IMR-90 (cell line): ENCODE results near the gene CLPX. TPM values are rescaled to one million over a fixed set of nuclear protein-coding genes. Genes with fewer than 3 reads are reported as not detected.

Experiments
- ATAC-seq: fragments of 200-7000 bp; cut with Tn5 transposase; 2 replicates; pipeline ENCODE4 v1.9.1; 2020; ENCODE audit warnings: low read depth, mild to moderate bottlenecking, moderate library complexity
- BruUV-seq: library from RNA; stranded (reverse); fragments of 400-500 nt; replicated peaks from 2 replicates; lab custom pipeline; 2021; lab: Mats Ljungman, UMichigan
- CTCF ChIA-PET: fragments of 300-600 bp; formaldehyde crosslinking; extraction: SDS; loops from one replicate; lab custom pipeline; 2021; ENCODE audit warnings: antibody characterized with exemption; lab: Yijun Ruan, JAX
- POLR2A ChIA-PET: fragments of 300-600 bp; sonication (Branson Sonifier 250); formaldehyde crosslinking; loops from one replicate; lab custom pipeline; 2022; ENCODE audit warnings: antibody characterized with exemption; ENCODE audit not compliant: unreplicated experiment; lab: Charles Lee
- DNase-seq: peaks from one replicate; pipeline ENCODE4 v3.0.0; 2013
- H2AFZ ChIP-seq: replicated peaks from 2 replicates; pipeline ENCODE3; 2013; ENCODE audit warnings: low read length, mild to moderate bottlenecking; ENCODE audit not compliant: poor library complexity
- H2AK5ac ChIP-seq: 2 replicates; pipeline ENCODE4 v1.6.1; 2013; ENCODE audit warnings: low read depth, low read length, inconsistent platforms
- H2AK9ac ChIP-seq: replicated peaks from 2 replicates; pipeline ENCODE3; 2013; ENCODE audit warnings: mild to moderate bottlenecking, low read depth, low read length, moderate library complexity; ENCODE audit not compliant: poor library complexity
- H2BK120ac ChIP-seq: 2 replicates; pipeline ENCODE4 v1.6.1; 2013; ENCODE audit warnings: low read depth, low read length, inconsistent platforms
- H2BK15ac ChIP-seq: 3 replicates; pipeline ENCODE4 v1.6.1; 2013; ENCODE audit warnings: low read depth, low read length, inconsistent platforms
- H2BK20ac ChIP-seq: 2 replicates; pipeline ENCODE4 v1.6.1; 2013; ENCODE audit warnings: low read depth, mild to moderate bottlenecking, inconsistent platforms, low read length, moderate library complexity
- H2BK5ac ChIP-seq: 2 replicates; pipeline ENCODE4 v1.6.1; 2013; ENCODE audit warnings: mild to moderate bottlenecking, low read depth, low read length, inconsistent platforms; ENCODE audit not compliant: poor library complexity, severe bottlenecking
- H3K14ac ChIP-seq: replicated peaks from 2 replicates; pipeline ENCODE4 v1.6.1; 2013; ENCODE audit warnings: low read depth, low read length, inconsistent platforms
- H3K18ac ChIP-seq: 2 replicates; pipeline ENCODE4 v1.6.1; 2013; ENCODE audit warnings: low read depth, low read length, control low read depth
- H3K23ac ChIP-seq: 2 replicates; pipeline ENCODE4 v1.6.1; 2013; ENCODE audit warnings: low read depth, low read length, inconsistent platforms
- H3K27ac ChIP-seq: 2 replicates; pipeline ENCODE4 v1.5.1; 2013; ENCODE audit warnings: mild to moderate bottlenecking, control low read depth, low read length; ENCODE audit not compliant: insufficient read depth
- H3K27me3 ChIP-seq: 2 replicates; pipeline ENCODE4 v1.6.1; 2013; ENCODE audit warnings: low read length; ENCODE audit not compliant: control insufficient read depth, insufficient read depth
- H3K36me3 ChIP-seq: 2 replicates; pipeline ENCODE4 v1.6.1; 2013; ENCODE audit warnings: low read length, mixed read lengths; ENCODE audit not compliant: control insufficient read depth, insufficient read depth
- H3K4ac ChIP-seq: 2 replicates; pipeline ENCODE4 v1.6.1; 2013; ENCODE audit warnings: low read depth, low read length, inconsistent platforms
- H3K4me1 ChIP-seq: 2 replicates; pipeline ENCODE4 v1.6.1; 2013; ENCODE audit warnings: low read length, mixed read lengths; ENCODE audit not compliant: control insufficient read depth, insufficient read depth
- H3K4me2 ChIP-seq: 2 replicates; pipeline ENCODE4 v1.6.1; 2013; ENCODE audit warnings: low read depth, mild to moderate bottlenecking, control low read depth, low read length, moderate library complexity
- H3K4me3 ChIP-seq: 2 replicates; pipeline ENCODE4 v1.5.1; 2013; ENCODE audit warnings: low read depth, mild to moderate bottlenecking, control low read depth, low read length, moderate library complexity; ENCODE audit not compliant: insufficient read depth
- H3K56ac ChIP-seq: 2 replicates; pipeline ENCODE4 v1.6.1; 2013; ENCODE audit warnings: low read length, inconsistent platforms; ENCODE audit not compliant: insufficient read depth; ENCODE audit errors: extremely low read depth
- H3K79me1 ChIP-seq, 2 experiments: 2 replicates each; pipeline ENCODE4 v1.6.1; 2013; ENCODE audit warnings: low read length in 2 of 2, inconsistent platforms in 1 of 2, low read depth in 1 of 2
- H3K9ac ChIP-seq: 2 replicates; pipeline ENCODE4 v1.6.1; 2013; ENCODE audit warnings: low read depth, low read length, control low read depth
- H3K9me1 ChIP-seq: 2 replicates; pipeline ENCODE4 v1.6.1; 2013; ENCODE audit warnings: low read length, inconsistent platforms; ENCODE audit not compliant: insufficient read depth
- H3K9me3 ChIP-seq: 2 replicates; pipeline ENCODE4 v1.6.1; 2013; ENCODE audit warnings: low read length; ENCODE audit not compliant: control insufficient read depth, insufficient read depth
- H4K20me1 ChIP-seq: 2 replicates; pipeline ENCODE4 v1.6.1; 2013; ENCODE audit warnings: low read length, inconsistent platforms; ENCODE audit not compliant: insufficient read depth
- H4K5ac ChIP-seq: 2 replicates; pipeline ENCODE4 v1.6.1; 2013; ENCODE audit warnings: mild to moderate bottlenecking, low read depth, low read length, control low read depth
- H4K8ac ChIP-seq, 2 experiments: 2 replicates each; pipeline ENCODE4 v1.6.1; 2013; ENCODE audit warnings: low read depth in 2 of 2, low read length in 2 of 2, control low read depth in 1 of 2, inconsistent platforms in 1 of 2
- H4K91ac ChIP-seq: 2 replicates; pipeline ENCODE4 v1.6.1; 2013; ENCODE audit warnings: low read depth, low read length, inconsistent platforms; ENCODE audit not compliant: insufficient read depth
- NFE2L2 ChIP-seq: fragments of 150-350 bp; IDR thresholded peaks from 2 replicates; pipeline ENCODE4 v1.6.1; 2016; ENCODE audit warnings: low read depth, mild to moderate bottlenecking, low read length
- whole genome bisulfite sequencing, 2 experiments: methylation state at CpG; one replicate each; pipeline versions ENCODE4 v1.1.5 to v1.1.7; 2013; ENCODE audit warnings: missing lambda C conversion rate in 2 of 2; ENCODE audit not compliant: insufficient read length in 1 of 2; ENCODE audit errors: extremely low coverage in 2 of 2; 5-methylcytosine and 5-hydroxymethylcytosine counted together
- dilution Hi-C: fragments of 300-500 bp; cut with HindIII; formaldehyde crosslinking; loops from one replicate; pipeline ENCODE4 v1.14.3; 2018; ENCODE audit warnings: low sequenced_read_pairs; ENCODE audit not compliant: unreplicated experiment
- in situ Hi-C: fragments of 300-500 bp; cut with MboI; formaldehyde crosslinking; loops from 3 replicates; pipeline ENCODE4 v1.14.3; 2019; ENCODE audit warnings: low sequenced_read_pairs, inconsistent platforms, mixed read lengths
- intact Hi-C: fragments of 100-400 bp; cut with micrococcal nuclease; formaldehyde crosslinking; loops from 2 replicates; pipeline ENCODE4 v1.10.0; 2022
- polyA plus RNA-seq, 3 experiments: library from polyadenylated mRNA; depleted of rRNA; stranded (reverse); fragments of >200 nt; gene quantifications; 2 replicates each; pipeline ENCODE4 v1.2.3, GENCODE V29; 2012; ENCODE audit warnings: low replicate concordance in 1 of 3
- total RNA-seq: library from RNA; depleted of rRNA; stranded (reverse); fragments of >200 nt; gene quantifications from 2 replicates; pipeline ENCODE4 v1.2.3, GENCODE V29; 2012
- TF ChIP-seq, protein P1 (sequence below): conservative IDR thresholded peaks from 2 replicates; pipeline ENCODE4 v1.5.1; 2012; ENCODE audit warnings: mild to moderate bottlenecking, low read depth, low read length, improper control_type of control experiment

Gene CLPX
- total and polyA plus RNA-seq, 2 of the 4 experiments (the other 2 are of a cell fraction): 25.8 to 26.9 TPM

- H3K18ac ChIP-seq: no peak overlapping the region
- BruUV-seq: no TSS peak
- H2BK5ac ChIP-seq: no peak overlapping the region
- DNase-seq (no peak), ATAC-seq (no peak)
- no peaks in the 10 kb centered on the region for H3K79me1 ChIP-seq
- no peak overlapping the region for H3K14ac ChIP-seq
- H4K5ac ChIP-seq: no peak overlapping the region
- no peaks in the 10 kb centered on the region for H3K9me3 ChIP-seq
- H3K9ac ChIP-seq: no peak overlapping the region
- no peak overlapping the region for H3K4me2 ChIP-seq
- H2AK5ac ChIP-seq: no peak overlapping the region
- H4K20me1 ChIP-seq: no peaks in the 10 kb centered on the region
- H2BK15ac ChIP-seq: no peak overlapping the region
- intact Hi-C loops (no loop called here), dilution Hi-C loops (no loop called here), in situ Hi-C loops (no loop called here)
- TF ChIP-seq NFE2L2: no peak
- TF ChIP-seq, protein P1, sequence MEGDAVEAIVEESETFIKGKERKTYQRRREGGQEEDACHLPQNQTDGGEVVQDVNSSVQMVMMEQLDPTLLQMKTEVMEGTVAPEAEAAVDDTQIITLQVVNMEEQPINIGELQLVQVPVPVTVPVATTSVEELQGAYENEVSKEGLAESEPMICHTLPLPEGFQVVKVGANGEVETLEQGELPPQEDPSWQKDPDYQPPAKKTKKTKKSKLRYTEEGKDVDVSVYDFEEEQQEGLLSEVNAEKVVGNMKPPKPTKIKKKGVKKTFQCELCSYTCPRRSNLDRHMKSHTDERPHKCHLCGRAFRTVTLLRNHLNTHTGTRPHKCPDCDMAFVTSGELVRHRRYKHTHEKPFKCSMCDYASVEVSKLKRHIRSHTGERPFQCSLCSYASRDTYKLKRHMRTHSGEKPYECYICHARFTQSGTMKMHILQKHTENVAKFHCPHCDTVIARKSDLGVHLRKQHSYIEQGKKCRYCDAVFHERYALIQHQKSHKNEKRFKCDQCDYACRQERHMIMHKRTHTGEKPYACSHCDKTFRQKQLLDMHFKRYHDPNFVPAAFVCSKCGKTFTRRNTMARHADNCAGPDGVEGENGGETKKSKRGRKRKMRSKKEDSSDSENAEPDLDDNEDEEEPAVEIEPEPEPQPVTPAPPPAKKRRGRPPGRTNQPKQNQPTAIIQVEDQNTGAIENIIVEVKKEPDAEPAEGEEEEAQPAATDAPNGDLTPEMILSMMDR: no peak
- no peak overlapping the region for H4K8ac ChIP-seq
- H3K27ac ChIP-seq: no peak overlapping the region
- peak overlapping the region; percentile 26 for H2AFZ ChIP-seq
- H3K27me3 ChIP-seq: peaks cover 47% of the 10 kb centered on the region
- H2AK9ac ChIP-seq: no peak overlapping the region
- no peak overlapping the region for H3K4me3 ChIP-seq
- no peak overlapping the region for H3K23ac ChIP-seq
- H3K36me3 ChIP-seq: no peaks in the 10 kb centered on the region
- no peak overlapping the region for H4K91ac ChIP-seq
- peaks cover 3% of the 10 kb centered on the region; the same call in 1 of the 2 replicates for H3K9me1 ChIP-seq
- H3K4ac ChIP-seq: no peak overlapping the region
- H2BK20ac ChIP-seq: no peak overlapping the region
- H2BK120ac ChIP-seq: no peak overlapping the region
- no CpG with 5 or more reads among the region's 6 CpGs for WGBS, 2 experiments
- H3K4me1 ChIP-seq: no peaks in the 10 kb centered on the region
- no peak overlapping the region for H3K56ac ChIP-seq
- ChIA-PET POLR2A (no interaction called here), CTCF (no interaction called here)
Observed at GRCh38 chr15:65204236-65204930, 19.2 kb upstream of the CLPX start.
